Measurements from ENCODE around the gene IL10RA. TPM values are rescaled to one million over a fixed set of nuclear protein-coding genes. Genes with fewer than 3 reads are reported as not detected.
A peak's percentile ranks its signal among the peaks of the same experiment; 100 is the strongest.
"Not testable (repeated sequence)": the region's sequence is repeated elsewhere in the genome, so short reads cannot be mapped to it uniquely, and the experiment has no call there.

Gene IL10RA
- total RNA-seq, 1 donor = 11.8 TPM

DNA sequence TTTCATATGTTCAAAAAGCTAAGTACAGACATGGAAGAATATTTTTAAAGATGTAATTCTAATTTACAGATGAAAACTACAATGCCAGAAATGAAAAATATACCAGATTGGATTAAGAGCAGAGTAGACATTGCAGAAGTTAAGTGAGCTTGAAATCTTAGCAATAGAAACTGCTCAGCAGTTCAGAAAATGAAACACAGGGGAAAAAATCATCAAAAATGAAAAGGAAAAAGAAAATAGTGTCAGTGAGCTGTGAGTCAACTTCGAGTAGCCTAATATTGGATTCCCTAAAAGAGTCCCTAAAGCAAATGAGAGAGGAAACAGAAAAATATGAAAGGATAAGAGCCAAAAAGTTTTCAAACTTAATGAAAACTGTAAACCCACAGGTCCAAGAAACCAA is 25.8 kb upstream of the IL10RA start:
- no peak for DNase-seq (ENCODE audit: low read depth in 2 of 3, low spot score in 2 of 3)

- DNase-seq (ENCODE audit: low read depth in 2 of 3, low spot score in 2 of 3) = no peak
Observed at GRCh38 chr11:117961896-117962295, 24.3 kb upstream of the IL10RA start.

DNA sequence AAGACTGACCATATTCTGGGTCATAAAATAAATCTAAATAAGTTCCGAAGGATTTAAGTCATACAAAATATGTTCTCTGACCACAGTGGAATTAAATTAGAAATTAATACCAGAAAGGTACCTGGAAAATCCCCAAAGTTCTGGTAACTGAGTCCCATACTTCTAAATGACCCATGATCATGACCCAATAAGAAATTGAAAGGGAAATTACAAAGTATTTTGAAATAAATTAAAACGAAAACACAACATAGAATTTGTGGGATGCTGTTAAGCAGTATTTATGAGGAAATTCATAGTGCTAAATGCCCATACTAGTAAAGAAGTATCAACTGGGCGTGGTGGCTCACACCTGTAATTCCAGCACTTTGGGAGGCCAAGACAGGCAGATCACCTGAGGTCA is 23.4 kb upstream of the IL10RA start:
- no peak for DNase-seq (ENCODE audit: low read depth in 2 of 3, low spot score in 2 of 3)

- DNase-seq (ENCODE audit: low read depth in 2 of 3, low spot score in 2 of 3) = no peak
Observed at GRCh38 chr11:117966908-117967307, 19.3 kb upstream of the IL10RA start.

GRCh38 chr11:117969160-117969991 is 16.8 kb upstream of the IL10RA start:
- DNase-seq (ENCODE audit: low read depth in 2 of 3, low spot score in 2 of 3) = no peak

GRCh38 chr11:117970400-117971024 is 15.7 kb upstream of the IL10RA start:
- DNase-seq (ENCODE audit: low read depth in 2 of 3, low spot score in 2 of 3) = peak in 2 of 3 donors; percentile 62 to 78

GRCh38 chr11:117972044-117972443 is 14.2 kb upstream of the IL10RA start:
- no peak for DNase-seq (ENCODE audit: low read depth in 2 of 3, low spot score in 2 of 3)

DNA sequence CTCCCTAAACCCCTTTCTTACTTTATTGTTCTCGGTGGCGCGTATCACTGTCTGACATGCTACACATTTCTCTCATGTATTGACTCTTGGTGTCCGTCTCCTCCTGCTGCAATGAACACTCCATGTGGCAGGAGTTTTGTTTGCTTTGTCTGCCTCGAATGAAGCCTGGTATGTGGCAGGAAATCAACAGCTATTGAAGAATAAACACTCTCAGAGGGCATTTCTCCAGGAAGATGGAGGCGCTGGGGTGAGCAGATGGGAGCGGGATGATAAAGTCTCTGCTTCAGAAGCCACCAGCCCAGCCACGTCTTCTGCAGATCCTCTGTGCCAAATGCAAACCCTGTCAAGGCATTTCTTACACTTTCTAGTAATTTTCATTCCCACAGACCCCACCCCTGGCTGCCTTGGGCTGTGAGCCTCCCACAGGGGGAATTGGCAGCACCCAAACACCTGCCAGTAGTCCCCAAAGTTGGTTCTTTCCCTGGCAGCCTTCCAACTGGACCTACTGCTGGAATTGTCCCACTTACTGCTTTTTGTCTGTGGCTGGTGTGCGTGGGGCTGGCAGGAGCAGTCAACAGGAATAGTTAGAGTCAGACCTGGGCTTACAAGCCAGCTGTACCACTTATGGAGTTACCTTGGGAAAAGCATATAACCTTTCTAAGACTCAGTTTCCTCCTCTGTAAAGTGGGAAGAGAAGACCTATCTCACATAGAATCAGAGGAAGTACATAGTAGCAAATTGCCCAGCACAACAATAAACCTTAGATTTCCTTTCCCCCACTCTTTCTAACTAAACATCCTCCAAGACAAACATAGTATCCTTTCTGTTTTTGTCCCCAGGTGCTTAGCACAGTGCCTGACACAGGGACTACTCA is 13.3 kb upstream of the IL10RA start:
- no peak for DNase-seq (ENCODE audit: low read depth in 2 of 3, low spot score in 2 of 3)

GRCh38 chr11:117973503-117973860 is 12.7 kb upstream of the IL10RA start:
- DNase-seq (ENCODE audit: low read depth in 2 of 3, low spot score in 2 of 3) = no peak

DNA sequence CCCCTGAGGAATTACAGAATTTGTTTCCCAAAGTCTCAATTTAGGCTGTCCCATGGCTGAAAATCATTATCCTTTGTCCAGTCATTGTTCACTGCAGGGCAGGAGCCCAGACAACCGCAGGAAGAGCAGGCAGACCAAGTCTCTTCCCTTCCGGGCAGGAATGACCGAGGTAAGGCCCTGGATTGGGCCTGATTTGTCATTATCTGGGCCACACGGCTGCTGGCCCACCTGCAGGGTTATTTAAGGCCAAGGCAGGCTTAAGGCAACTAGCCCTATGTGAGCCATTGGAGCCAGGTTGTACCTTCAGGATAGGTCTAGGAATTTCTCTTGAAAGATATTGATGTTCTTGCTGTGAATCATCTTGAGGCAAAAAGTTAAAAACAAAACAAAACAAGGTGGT is 9.7 kb upstream of the IL10RA start:
- no peak for DNase-seq (ENCODE audit: low read depth in 2 of 3, low spot score in 2 of 3)

- no peak for DNase-seq (ENCODE audit: low read depth in 2 of 3, low spot score in 2 of 3)
Observed at GRCh38 chr11:117977029-117977428, 9.2 kb upstream of the IL10RA start.

DNA sequence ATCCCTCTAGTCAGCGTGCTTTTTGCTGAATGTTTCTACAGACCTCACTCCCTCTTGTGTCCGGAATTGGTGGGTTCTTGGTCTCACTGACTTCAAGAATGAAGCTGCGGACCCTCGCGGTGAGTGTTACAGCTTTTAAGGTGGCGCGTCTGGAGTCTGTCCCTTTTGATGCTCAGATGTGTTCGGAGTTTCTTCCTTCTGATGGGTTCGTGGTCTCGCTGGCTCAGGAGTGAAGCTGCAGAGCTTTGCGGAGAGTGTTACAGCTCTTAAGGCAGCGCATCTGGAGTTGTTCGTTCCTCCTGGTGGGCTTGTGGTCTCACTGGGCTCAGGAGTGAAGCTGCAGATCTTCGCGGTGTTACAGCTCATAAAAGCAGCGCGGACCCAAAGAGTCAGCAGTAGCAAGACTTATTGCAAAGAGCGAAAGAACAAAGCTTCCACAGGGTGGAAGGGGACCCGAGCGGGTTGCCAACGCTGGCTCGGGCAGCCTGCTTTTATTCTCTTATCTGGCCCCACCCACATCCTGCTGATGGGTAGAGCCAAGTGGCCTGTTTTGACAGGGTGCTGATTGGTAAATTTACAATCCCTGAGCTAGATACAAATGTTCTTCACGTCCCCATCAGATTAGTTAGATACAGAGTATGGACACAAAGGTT is 8.5 kb upstream of the IL10RA start:
- DNase-seq (ENCODE audit: low read depth in 2 of 3, low spot score in 2 of 3) = not testable (repeated sequence)

DNA sequence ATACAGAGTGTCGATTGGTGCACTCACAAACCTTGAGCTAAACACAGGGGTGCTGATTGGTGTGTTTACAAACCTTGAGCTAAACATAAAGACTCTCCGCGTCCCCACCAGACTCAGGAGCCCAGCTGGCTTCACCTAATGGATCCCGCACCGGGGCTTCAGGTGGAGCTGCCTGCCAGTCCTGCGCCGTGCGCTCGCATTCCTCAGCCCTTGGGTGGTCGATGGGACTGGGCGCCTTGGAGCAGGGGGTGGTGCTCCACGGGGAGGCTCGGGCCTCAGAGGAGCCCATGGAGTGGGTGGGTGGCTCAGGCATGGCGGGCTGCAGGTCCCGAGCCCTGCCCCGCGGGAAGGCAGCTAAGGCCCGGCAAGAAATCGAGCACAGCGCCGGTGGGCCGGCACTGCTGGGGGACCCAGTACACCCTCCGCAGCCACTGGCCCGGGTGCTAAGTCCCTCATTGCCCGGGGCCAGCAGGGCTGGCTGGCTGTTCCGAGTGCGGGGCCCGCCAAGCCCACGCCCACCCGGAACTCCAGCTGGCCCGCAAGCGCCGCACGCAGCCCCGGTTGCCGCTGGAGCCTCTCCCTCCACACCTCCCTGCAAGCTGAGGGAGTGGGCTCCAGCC is 7.8 kb upstream of the IL10RA start:
- DNase-seq (ENCODE audit: low read depth in 2 of 3, low spot score in 2 of 3) = not testable (repeated sequence)

GRCh38 chr11:117978991-117979390 is 7.2 kb upstream of the IL10RA start:
- DNase-seq (ENCODE audit: low read depth in 2 of 3, low spot score in 2 of 3) = no peak

GRCh38 chr11:117979481-117980211 is 6.5 kb upstream of the IL10RA start:
- peak in 2 of 3 donors; percentile 39 to 64 for DNase-seq (ENCODE audit: low read depth in 2 of 3, low spot score in 2 of 3)

DNA sequence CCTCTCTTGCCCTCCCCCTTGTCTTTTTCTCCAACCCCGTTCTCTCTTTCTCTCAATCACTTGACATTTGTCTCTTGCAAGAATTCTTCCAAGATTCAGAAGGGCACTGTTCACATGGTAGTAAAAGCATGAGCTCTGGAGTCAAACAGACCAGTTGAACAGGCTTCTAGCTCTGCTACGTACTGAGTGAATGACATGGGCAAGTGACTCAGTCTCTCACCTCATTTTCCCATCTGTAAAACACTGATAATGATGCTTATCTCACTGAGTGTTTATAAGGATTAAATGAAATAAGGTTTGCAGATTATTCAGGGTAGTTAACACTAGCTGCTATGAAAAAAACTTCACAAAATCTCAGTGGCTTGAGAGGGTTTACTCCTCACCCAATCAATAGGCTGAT is 5.9 kb upstream of the IL10RA start:
- no peak for DNase-seq (ENCODE audit: low read depth in 2 of 3, low spot score in 2 of 3)

DNA sequence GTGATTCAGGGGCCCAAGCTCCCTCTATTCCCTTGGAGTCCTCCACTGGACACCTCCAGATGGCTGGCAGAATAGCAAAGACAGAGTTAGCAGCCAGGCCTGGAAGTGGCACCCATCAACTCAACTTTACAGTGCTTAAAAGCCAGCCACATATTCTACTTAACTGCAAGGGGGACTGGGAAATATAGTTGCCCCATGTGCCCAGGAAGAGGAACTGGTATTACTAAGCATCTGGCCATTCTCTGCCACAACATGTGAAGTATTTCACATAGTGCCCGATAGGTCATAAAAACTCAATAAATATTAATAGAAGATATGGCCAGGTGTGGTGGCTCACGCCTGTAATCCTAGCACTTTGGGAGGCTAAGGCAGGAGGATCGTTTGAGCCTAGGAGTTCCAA is 5.5 kb upstream of the IL10RA start:
- no peak for DNase-seq (ENCODE audit: low read depth in 2 of 3, low spot score in 2 of 3)

- DNase-seq (ENCODE audit: low read depth in 2 of 3, low spot score in 2 of 3) = no peak
Observed at GRCh38 chr11:117983163-117983475, 3.1 kb upstream of the IL10RA start.

DNA sequence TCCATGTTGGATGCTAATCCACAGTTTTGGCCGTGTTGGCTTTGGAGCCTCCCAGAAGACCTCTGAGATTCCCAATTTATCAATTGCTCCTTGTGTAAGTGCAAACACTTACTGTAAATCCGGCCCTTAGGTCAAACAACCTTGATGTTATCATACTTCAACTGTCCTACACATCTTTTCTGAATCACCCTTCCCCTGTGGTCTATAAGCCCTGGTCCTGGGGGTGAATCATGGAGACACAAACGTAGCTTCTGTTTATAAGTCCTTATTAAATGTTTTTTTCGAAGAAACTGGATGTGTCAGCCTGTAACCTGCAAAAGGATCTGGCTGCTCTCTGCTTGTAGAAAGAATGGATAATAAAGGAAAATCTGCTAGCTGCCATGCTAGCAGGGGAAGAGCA is 1.7 kb upstream of the IL10RA start:
- no peak for DNase-seq (ENCODE audit: low read depth in 2 of 3, low spot score in 2 of 3)

DNA sequence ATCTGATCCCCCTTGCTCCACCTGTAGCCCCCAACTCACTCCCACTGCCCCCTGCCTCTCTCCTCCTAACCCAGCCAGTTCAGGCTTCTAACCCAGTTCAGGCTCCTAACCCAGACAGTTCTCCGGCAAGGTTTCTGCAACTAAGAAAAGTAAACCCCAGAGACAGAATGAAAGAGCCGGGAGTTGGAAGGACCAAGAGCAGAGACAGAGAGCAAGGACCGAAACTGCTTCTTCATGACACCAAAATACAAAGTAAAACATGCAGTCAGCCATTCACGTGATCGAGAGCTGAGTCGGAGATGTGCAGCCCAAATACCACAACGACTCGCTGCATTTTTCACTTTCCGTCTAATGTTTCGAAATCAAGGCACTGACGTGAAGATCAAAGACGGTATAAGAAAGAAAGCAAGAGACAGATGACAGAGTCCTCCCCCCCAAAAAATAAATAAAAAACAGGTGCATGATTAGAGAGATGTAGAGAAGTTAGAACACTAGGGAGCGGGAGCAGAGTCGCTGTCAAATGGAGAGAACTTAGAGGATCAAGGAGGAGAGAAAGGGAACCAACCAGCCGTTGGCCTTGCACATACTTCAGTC is 884 bp downstream of the IL10RA start:
- peak in 1 of 3 donors; percentile 50 for DNase-seq (ENCODE audit: low read depth in 2 of 3, low spot score in 2 of 3)

All from hematopoietic multipotent progenitor cell (in vitro differentiated cells).